Effector memory CD4-positive, alpha-beta T cell (primary cell): ENCODE data around the gene PSME3IP1.
A peak's percentile ranks its signal among the peaks of the same experiment; 100 is the strongest.

ENCODE experiments used
- DNase-seq, 3 donors: peaks; one replicate each; pipeline ENCODE4 v3.0.0-alpha.2; 2020
- H3K27ac ChIP-seq: 2 replicates; pipeline ENCODE4 v1.7.0; 2013; ENCODE audit warnings: mild to moderate bottlenecking, low read length, moderate library complexity; ENCODE audit not compliant: insufficient read depth, poor library complexity, severe bottlenecking
- H3K27me3 ChIP-seq: replicated peaks from 2 replicates; pipeline ENCODE4 v1.7.0; 2013; ENCODE audit warnings: mild to moderate bottlenecking, low read length; ENCODE audit not compliant: insufficient read depth, control insufficient read depth, poor library complexity, severe bottlenecking
- H3K36me3 ChIP-seq: 2 replicates; pipeline ENCODE4 v1.7.0; 2013; ENCODE audit warnings: mild to moderate bottlenecking, low read length, moderate library complexity; ENCODE audit not compliant: control insufficient read depth, insufficient read depth
- H3K4me1 ChIP-seq: 2 replicates; pipeline ENCODE4 v1.7.0; 2013; ENCODE audit warnings: low read length, mild to moderate bottlenecking; ENCODE audit not compliant: control insufficient read depth, insufficient read depth, poor library complexity, severe bottlenecking
- H3K4me3 ChIP-seq: 2 replicates; pipeline ENCODE4 v1.7.0; 2013; ENCODE audit warnings: low read length, low read depth, mild to moderate bottlenecking; ENCODE audit not compliant: insufficient read depth, poor library complexity, severe bottlenecking
- H3K9me3 ChIP-seq: 2 replicates; pipeline ENCODE4 v1.7.0; 2013; ENCODE audit warnings: mild to moderate bottlenecking, low read length, moderate library complexity; ENCODE audit not compliant: control insufficient read depth

Gene PSME3IP1

DNA sequence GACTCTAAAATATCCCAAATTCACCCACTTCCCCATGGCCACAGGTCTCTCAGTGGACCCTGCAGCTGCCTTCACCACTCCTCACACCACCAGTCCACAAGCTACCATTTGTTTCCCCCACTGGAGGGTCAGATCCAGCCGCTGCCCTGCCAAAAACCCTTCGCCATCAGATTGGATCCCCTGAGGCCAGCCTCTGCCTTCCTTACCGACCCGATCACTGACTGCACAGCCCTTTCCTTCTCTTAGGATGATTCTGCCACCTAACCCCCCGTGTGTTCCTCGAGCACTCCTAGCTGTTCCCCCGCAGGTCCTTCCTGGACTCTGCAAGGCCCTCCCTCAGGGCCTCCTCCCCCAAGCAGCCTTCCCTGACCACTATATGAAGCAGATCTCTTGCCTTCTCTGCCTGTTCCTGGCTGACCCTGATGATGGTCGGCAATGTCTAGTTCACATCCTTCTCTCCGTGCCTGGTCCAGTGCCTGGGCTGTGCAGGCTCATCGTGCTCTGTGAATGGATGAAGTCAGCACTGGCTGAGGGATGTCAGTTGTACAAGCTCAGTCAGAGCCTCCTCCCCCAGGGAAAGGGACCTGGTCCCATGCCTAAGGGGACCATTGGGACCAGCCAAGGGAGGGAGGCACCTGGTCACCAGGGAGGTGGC lies 47.4 kb downstream of the PSME3IP1 start:
- no peak overlapping the region for H3K27ac ChIP-seq
- no peak for DNase-seq
- peaks cover 47% of the 10 kb centered on the region for H3K4me1 ChIP-seq
- no peaks in the 10 kb centered on the region for H3K27me3 ChIP-seq
- H3K9me3 ChIP-seq = no peaks in the 10 kb centered on the region
- H3K4me3 ChIP-seq = no peak overlapping the region
- H3K36me3 ChIP-seq = peaks cover 2% of the 10 kb centered on the region

DNA sequence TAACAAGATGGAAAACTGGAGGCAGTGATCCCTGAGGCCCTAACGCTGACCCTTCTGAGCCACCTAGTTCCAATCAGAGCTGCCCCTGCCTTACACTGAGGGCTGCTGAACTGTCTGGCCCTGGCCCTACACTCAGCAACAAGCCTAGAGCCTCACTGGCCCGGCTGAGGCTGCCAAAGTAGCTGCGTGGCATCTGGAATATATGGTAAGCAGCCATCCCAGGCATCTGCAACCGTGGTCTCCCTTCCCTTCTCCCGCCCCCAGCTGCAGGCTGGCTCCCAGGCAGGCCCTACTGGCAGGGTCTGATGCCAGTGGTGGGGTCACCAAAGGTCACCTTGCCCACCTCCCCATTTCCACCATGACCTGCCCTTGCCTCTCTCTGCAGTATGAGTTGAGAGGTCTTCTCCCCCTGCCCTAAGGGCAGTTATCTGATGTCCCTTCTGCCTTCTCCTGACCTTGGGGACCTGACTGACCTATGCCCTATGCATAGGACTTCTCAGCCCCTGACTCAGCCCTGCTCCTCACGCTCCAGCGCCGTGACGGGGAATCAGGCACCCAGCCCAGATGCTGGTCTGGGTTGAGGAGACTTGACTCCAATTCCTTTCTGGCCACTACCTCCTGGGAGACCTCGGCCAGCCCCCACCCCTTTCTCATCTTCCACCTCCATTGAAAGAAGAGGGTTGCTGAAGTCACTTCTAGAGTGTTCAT lies 48.1 kb downstream of the PSME3IP1 start:
- H3K27me3 ChIP-seq = no peaks in the 10 kb centered on the region
- DNase-seq = no peak
- H3K4me1 ChIP-seq = peaks cover 46% of the 10 kb centered on the region
- H3K9me3 ChIP-seq = no peaks in the 10 kb centered on the region
- peaks cover 4% of the 10 kb centered on the region for H3K36me3 ChIP-seq
- no peak overlapping the region for H3K4me3 ChIP-seq
- H3K27ac ChIP-seq = no peak overlapping the region

DNA sequence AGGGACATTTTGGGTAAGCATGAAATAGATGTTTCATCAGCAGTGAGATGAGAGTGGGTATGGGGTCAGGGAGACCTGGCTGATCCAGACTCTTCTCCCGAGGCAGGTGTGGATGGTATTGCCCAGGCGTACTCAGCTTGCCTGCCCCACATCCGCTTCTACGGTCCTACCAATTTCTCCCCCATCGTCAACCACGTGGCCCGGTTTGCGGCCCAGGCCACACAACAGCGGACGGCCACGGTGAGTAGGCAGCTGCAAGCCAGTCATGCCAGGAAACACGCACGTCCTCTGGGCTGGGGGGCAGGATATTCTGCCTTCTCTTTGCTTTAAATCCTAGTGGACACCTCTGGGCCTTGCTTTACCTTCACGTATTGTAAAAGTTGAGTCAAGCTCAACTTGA lies 48.8 kb downstream of the PSME3IP1 start:
- Histone ChIP-seq H3K4me3 (no peak overlapping the region), H3K27me3 (no peaks in the 10 kb centered on the region), H3K9me3 (no peaks in the 10 kb centered on the region), H3K36me3 (peaks cover 4% of the 10 kb centered on the region), H3K4me1 (peaks cover 44% of the 10 kb centered on the region), H3K27ac (no peak overlapping the region)
- no peak for DNase-seq

DNA sequence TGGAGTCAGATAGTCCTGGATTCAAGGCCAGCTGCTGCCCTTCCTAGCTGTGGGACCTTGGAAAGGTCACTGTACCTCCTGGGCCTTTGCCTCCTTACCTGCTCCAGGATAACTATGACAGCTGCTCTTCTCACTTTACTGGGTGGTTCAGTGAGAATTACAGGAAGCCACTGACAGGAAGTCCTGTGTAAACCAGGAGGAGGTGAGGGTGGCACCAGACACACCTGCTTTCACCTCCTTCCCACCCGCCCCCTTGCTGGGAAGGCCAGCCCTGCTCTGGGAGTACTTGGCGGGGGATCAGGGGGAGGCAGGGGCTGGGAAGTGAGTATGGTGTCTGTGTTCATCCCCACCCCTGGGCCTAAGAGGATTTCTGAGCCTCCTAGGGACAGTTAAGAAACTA lies 50.9 kb downstream of the PSME3IP1 start:
- H3K4me1 ChIP-seq = peaks cover 37% of the 10 kb centered on the region
- H3K36me3 ChIP-seq = peaks cover 4% of the 10 kb centered on the region
- H3K4me3 ChIP-seq = peak overlapping the region; percentile 39
- H3K27ac ChIP-seq = peak overlapping the region; percentile 59
- peak in 2 of 3 donors; percentile 12 to 22 for DNase-seq
- no peaks in the 10 kb centered on the region for H3K27me3 ChIP-seq
- H3K9me3 ChIP-seq = no peaks in the 10 kb centered on the region

DNA sequence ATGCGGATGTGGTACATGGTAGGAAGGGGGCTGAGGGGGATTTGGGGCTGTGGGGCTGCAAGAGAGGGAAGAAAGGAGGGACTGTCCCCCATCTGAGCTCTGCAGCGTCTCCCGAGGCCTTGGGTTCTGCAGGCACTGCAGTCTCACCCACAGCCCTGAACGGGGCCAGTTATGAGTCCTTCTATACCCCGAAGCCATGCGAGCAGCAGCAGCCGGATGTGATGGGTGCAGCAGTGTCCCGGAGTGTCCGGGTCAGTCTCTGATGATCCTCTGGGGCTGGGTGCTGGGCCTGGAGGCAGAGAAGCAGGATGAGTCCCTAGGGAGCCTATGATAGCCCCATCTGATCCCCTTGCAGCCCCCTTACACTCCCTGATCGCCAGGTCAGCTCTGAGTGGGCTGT lies 52.0 kb downstream of the PSME3IP1 start:
- Histone ChIP-seq H3K27me3 (no peaks in the 10 kb centered on the region), H3K36me3 (peaks cover 4% of the 10 kb centered on the region), H3K27ac (peak overlapping the region; percentile 59), H3K9me3 (no peaks in the 10 kb centered on the region), H3K4me1 (peaks cover 45% of the 10 kb centered on the region), H3K4me3 (peak overlapping the region; percentile 39)
- no peak for DNase-seq

DNA sequence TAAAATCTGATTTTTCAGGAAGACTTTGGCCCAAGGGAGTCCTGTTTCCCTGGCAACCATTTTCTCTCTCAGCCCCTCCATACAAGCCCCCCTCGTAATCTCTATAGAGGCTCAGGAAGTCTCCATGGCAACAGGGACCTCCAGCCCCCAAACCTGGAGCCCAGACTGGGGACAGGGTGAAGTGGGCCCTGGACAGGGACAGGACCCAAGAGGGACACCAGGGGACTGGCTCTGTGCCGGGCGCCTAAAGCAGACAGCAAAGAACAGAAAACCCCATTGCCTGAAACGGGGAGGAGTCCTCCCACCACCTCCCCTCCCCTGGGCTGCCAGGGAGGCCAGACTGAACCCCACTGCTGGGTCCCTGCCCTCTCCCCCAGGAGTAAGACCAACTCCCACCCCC lies 52.8 kb downstream of the PSME3IP1 start:
- Histone ChIP-seq H3K36me3 (peaks cover 4% of the 10 kb centered on the region), H3K4me1 (peaks cover 50% of the 10 kb centered on the region), H3K27ac (no peak overlapping the region), H3K4me3 (no peak overlapping the region), H3K9me3 (no peaks in the 10 kb centered on the region), H3K27me3 (no peaks in the 10 kb centered on the region)
- DNase-seq = no peak

DNA sequence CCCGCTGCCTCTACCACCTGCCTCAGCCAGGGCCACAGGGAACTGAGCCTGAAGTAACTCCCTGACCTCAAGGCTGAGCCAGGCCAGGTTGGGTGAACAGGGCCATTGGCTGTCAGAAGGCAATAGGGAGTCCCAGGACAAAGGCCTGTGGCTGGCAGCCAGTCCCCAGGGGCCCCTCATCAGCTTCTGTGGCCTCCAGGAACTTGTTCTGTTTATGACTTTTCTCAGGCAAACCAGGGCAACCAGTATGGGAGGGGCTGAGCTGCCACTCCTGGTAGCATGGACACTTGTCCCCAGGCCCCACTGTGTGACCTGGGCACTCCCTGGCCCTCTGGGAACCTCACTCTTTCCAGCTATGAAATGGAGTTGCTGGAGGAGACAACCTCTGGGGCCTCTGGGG lies 53.4 kb downstream of the PSME3IP1 start:
- H3K4me3 ChIP-seq = no peak overlapping the region
- no peak overlapping the region for H3K27ac ChIP-seq
- H3K27me3 ChIP-seq = no peaks in the 10 kb centered on the region
- H3K9me3 ChIP-seq = no peaks in the 10 kb centered on the region
- peaks cover 50% of the 10 kb centered on the region for H3K4me1 ChIP-seq
- H3K36me3 ChIP-seq = peaks cover 4% of the 10 kb centered on the region
- DNase-seq = no peak

DNA sequence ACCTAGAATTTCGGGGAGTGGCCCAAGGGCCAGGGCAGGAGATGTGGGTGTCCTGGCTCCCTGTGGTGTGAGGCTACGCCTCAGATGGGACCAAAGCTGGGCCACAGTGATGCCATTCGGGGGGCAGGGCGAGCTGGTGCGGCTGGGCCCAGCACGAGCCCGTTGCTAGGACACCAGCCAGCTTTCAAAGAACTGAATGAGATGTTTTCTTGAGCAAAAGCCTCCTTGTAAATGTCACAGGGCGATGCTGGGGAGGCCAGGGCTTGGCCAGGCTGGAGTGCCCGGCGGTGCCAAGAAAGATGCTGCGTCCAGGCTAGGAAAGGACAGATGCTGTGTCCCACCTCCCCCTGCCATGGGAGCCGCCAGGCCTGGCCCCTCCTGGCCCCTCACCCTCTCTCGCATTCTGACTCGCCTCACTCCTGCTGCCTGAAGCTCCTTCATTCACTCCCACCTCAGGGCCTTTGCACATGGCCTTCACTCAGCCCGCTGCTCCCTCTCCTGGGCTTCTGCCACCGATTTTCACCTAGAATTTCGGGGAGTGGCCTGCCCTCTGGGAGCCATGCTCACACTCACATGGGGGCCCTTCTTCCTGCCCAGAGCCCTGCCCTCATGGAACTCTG lies 54.4 kb downstream of the PSME3IP1 start:
- no peaks in the 10 kb centered on the region for H3K9me3 ChIP-seq
- H3K27me3 ChIP-seq = no peaks in the 10 kb centered on the region
- no peak for DNase-seq
- H3K4me3 ChIP-seq = no peak overlapping the region
- peak overlapping the region; percentile 35 for H3K27ac ChIP-seq
- H3K4me1 ChIP-seq = peaks cover 50% of the 10 kb centered on the region
- H3K36me3 ChIP-seq = peaks cover 4% of the 10 kb centered on the region

DNA sequence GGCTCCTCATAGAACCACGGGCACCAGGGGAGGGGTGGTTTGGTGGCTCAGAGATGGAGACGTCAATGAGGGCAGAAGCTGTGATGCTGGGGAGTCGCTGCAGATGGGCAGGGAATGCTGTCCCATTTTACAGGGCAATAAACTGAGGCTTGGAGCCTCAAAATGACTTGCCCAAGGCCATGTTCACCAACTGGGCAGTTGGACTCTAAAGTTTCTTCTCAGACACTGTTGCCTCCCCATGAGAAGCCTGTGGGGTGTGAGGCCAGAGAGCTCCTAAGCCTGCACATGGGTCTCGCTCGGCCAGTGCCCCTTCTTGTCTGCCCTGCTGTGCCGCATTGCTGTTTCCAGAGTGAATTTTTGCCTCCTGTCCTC lies 54.9 kb downstream of the PSME3IP1 start:
- no peaks in the 10 kb centered on the region for H3K27me3 ChIP-seq
- peaks cover 4% of the 10 kb centered on the region for H3K36me3 ChIP-seq
- no peak for DNase-seq
- H3K4me1 ChIP-seq = peaks cover 50% of the 10 kb centered on the region
- no peak overlapping the region for H3K4me3 ChIP-seq
- H3K9me3 ChIP-seq = no peaks in the 10 kb centered on the region
- H3K27ac ChIP-seq = peak overlapping the region; percentile 35

DNA sequence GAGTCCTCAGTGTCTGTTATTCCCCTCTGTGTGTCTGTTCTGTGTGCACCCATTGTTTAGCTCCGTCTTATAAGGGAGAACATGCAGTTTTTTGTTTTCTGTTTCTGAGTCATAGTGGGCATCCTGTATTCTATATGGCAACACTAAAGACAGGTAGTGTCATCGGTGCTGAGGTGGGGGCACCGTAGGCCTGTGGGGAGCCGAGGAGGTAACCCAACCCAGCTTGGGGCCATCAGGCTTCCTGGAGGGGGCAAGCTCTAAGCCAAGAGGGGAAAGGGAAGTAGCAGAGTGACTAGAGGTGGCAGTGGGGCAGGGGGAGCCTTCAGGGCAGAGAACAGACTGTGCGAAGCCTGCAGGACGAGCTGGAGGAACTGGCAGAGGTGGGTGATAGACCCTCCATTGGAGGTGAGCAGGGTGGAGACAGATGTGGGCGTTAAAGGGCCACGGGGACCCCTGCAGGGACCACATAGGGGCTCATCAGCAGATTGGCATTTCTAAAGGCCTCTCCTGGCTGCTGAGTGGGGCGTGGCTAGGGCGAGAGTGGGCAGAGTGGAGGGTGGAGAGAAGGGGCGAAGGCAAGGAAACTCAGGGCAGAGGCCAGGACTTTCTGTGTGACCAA lies 57.0 kb downstream of the PSME3IP1 start:
- Histone ChIP-seq H3K36me3 (peaks cover 4% of the 10 kb centered on the region), H3K27ac (no peak overlapping the region), H3K4me1 (peaks cover 33% of the 10 kb centered on the region), H3K4me3 (no peak overlapping the region), H3K27me3 (no peaks in the 10 kb centered on the region), H3K9me3 (no peaks in the 10 kb centered on the region)
- DNase-seq = peak in 2 of 3 donors; percentile 10 to 26
